Activated CD8-positive, alpha-beta memory T cell treated with anti-CD3 and anti-CD28 coated beads, Interleukin-2, amount 10 ng/mL, durations not matched to agents 7 days and 5 days (primary cell): Measurements from ENCODE around the gene TSC22D2. TPM values are rescaled to one million over a fixed set of nuclear protein-coding genes. Genes with fewer than 3 reads are reported as not detected.
A peak's percentile ranks its signal among the peaks of the same experiment; 100 is the strongest.

ENCODE experiments used
- ATAC-seq: fragments of 150-1000 bp; cut with Tn5 transposase; one replicate; pipeline ENCODE4 v1.10.0; 2021; ENCODE audit warnings: moderate library complexity
- CTCF ChIA-PET: fragments of 350-600 bp; sonication (Branson Sonifier 250); formaldehyde crosslinking; loops from one replicate; lab custom pipeline; 2021; ENCODE audit warnings: antibody characterized with exemption; lab: Charles Lee
- DNase-seq: peaks from one replicate; pipeline ENCODE4 v3.0.0-alpha.2; 2020
- H3K27ac Mint-ChIP-seq: one replicate; pipeline ENCODE4 v1.8.0; 2021; ENCODE audit warnings: mild to moderate bottlenecking, mixed read lengths
- H3K27me3 Mint-ChIP-seq: one replicate; pipeline ENCODE4 v1.8.0; 2021; ENCODE audit warnings: mixed read lengths
- H3K36me3 Mint-ChIP-seq: one replicate; pipeline ENCODE4 v1.8.0; 2021; ENCODE audit warnings: mild to moderate bottlenecking, mixed read lengths
- H3K4me1 Mint-ChIP-seq: one replicate; pipeline ENCODE4 v1.8.0; 2021; ENCODE audit warnings: mixed read lengths
- H3K4me3 Mint-ChIP-seq: one replicate; pipeline ENCODE4 v1.8.0; 2021; ENCODE audit warnings: mild to moderate bottlenecking, moderate library complexity, mixed read lengths
- H3K9me3 Mint-ChIP-seq: one replicate; pipeline ENCODE4 v1.8.0; 2022; ENCODE audit warnings: low read depth, mixed read lengths
- total RNA-seq, 2 experiments: library from RNA; stranded (reverse); gene quantifications; one replicate each; pipeline ENCODE4 v1.2.3, GENCODE V29; 2021

TSC22D2 gene
- total RNA-seq, 2 experiments from 2014 or later: 8.5 to 10.0 TPM

DNA sequence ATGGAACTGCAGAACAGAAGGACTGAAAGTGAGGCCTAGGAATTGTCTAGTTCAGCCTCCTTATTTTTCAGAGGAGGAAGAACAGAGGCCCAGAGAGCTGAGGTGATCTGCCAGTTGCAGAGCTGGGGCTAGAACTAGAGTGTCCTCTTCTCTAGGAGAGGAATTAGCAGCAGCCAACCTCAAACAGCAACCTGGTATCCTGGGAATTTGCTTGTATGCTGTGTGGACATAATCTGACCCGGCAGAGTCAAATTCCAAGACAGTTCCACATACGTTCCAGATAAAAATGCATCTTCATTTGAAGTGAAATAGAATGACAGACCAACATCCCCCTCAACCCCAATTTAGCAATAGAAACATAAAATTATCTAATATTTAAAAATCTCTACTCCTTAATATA is 13.5 kb upstream of the TSC22D2 start:
- CTCF ChIA-PET: no interaction called here
- Mint-ChIP-seq H3K27me3 (peaks cover 2% of the 10 kb centered on the region), H3K36me3 (no peaks in the 10 kb centered on the region), H3K4me3 (no peak overlapping the region), H3K27ac (no peak overlapping the region), H3K9me3 (no peaks in the 10 kb centered on the region), H3K4me1 (peaks cover 3% of the 10 kb centered on the region)
- DNase-seq: no peak
- ATAC-seq: no peak

DNA sequence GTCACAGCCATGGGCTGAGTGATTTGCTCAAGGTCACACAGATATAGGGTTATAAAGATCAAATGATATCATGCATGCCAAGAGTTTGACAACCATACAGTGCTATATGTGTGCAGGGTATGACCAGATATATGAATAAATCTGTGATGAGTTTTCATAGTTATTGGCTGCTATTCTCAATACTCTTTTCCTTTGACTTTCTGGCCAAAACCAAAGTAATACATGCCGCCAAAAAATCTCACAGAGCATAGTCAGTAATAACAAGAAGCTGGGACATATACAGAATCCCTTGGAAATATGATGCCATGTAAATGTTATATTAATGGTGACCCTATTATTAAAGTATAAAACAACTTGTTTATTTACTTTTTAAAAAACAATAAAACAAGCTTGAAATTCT is 11.6 kb upstream of the TSC22D2 start:
- Mint-ChIP-seq H3K36me3 (no peaks in the 10 kb centered on the region), H3K27ac (no peak overlapping the region), H3K27me3 (peaks cover 2% of the 10 kb centered on the region), H3K9me3 (no peaks in the 10 kb centered on the region), H3K4me1 (no peaks in the 10 kb centered on the region), H3K4me3 (no peak overlapping the region)
- CTCF ChIA-PET: interaction anchor here (1.3 kb wide), 1 partner anchor 12 kb away, joined by 4 read pairs; the partner anchor contains the start of gene TSC22D2
- ATAC-seq (no peak), DNase-seq (no peak)

DNA sequence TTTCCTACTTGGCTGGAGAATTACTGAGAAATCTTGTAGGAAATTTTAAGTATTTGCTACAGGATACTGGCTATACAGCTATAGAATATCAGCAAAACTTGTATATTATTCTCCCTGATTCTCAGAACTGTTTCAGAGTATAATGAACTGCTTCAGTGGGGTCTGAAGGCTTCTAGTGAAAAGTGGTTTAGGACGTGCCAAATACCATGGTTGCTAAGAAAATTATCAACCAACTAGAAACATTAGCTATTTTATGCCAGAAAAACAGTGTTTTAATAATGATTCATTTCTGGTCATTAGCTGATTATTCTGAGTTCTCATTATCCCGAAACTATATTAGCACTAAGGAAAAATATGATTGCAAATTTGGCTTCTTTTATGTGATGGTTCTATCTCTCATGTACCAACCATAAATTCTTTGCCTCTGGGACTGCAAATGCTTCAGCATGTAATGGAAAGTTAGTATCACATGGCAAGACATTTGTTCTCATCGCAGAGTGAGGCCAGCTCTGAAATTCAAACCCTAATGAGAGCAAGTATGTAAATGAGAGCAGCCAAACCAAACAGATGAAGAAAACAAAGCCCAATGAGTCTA is 11.0 kb upstream of the TSC22D2 start:
- ATAC-seq (no peak), DNase-seq (no peak)
- CTCF ChIA-PET: interaction anchor here (1.3 kb wide), 1 partner anchor 12 kb away, joined by 4 read pairs; the partner anchor contains the start of gene TSC22D2
- no peak overlapping the region for H3K4me3 Mint-ChIP-seq
- H3K9me3 Mint-ChIP-seq: no peaks in the 10 kb centered on the region
- peaks cover 2% of the 10 kb centered on the region for H3K27me3 Mint-ChIP-seq
- H3K27ac Mint-ChIP-seq: no peak overlapping the region
- no peaks in the 10 kb centered on the region for H3K4me1 Mint-ChIP-seq
- no peaks in the 10 kb centered on the region for H3K36me3 Mint-ChIP-seq

DNA sequence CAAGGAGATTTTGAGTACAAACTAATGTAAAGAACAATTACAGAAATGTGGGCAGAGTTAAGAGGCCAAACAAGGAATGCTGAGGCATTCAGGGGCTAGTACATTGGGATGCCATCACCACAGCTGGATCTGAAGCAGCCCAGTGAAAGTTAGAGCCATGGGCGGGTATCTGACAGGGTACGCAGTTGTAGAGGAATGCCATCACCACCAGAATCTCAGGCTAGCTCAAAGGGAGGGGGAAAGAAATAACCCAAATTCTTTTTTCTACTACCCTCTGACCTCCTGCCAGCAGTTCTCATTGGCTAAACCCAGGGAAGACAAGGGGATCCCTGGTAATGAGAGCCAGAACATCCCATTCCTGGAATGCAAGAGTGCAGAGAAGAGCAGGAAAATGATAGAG is 9.0 kb upstream of the TSC22D2 start:
- no peak for ATAC-seq
- Mint-ChIP-seq H3K9me3 (no peaks in the 10 kb centered on the region), H3K36me3 (no peaks in the 10 kb centered on the region), H3K4me3 (no peak overlapping the region), H3K27me3 (peaks cover 2% of the 10 kb centered on the region), H3K27ac (no peak overlapping the region), H3K4me1 (no peaks in the 10 kb centered on the region)
- CTCF ChIA-PET: no interaction called here
- no peak for DNase-seq

DNA sequence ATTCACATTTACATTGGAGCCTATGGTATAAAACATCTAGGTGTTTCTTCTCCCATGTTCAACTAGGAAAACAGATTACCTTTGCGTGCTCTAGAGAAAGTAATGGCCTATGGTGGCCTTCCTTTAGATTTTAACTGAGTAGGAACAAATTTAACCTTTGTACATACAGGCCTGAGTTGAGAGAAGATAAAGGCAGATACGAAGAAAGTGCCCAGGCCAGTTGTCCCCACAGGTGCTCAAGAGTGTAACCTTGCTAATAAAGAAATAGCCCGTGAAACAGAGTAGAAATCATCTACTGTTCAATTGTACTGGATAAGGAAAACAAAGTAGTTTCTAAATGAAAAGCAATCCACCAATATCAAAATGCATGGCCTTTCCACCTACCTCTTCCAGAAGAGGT is 6.8 kb upstream of the TSC22D2 start:
- H3K4me1 Mint-ChIP-seq: no peaks in the 10 kb centered on the region
- H3K36me3 Mint-ChIP-seq: no peaks in the 10 kb centered on the region
- H3K27ac Mint-ChIP-seq: no peak overlapping the region
- peaks cover 7% of the 10 kb centered on the region for H3K27me3 Mint-ChIP-seq
- H3K9me3 Mint-ChIP-seq: no peaks in the 10 kb centered on the region
- CTCF ChIA-PET: no interaction called here
- no peak for ATAC-seq
- no peak overlapping the region for H3K4me3 Mint-ChIP-seq
- DNase-seq: no peak

DNA sequence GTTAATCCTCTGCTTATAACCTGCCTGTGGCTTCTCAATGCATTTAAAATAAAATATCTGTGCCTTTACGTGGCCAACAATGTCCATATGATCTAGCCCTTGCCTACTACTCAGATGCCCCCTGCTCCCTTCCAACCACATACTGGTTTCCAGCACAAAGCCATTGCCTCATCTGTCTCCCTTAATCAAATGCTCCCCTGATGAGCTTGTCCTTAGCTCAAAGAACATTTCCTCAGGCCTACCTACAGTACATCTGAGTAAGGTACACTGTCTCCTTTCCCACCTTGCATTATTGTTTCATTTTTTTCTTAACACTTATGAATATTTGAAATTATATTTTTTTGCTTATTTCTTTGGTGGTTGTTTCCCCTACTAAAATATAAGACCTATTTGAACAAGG is 5.9 kb upstream of the TSC22D2 start:
- Mint-ChIP-seq H3K9me3 (no peaks in the 10 kb centered on the region), H3K27me3 (peaks cover 7% of the 10 kb centered on the region)

DNA sequence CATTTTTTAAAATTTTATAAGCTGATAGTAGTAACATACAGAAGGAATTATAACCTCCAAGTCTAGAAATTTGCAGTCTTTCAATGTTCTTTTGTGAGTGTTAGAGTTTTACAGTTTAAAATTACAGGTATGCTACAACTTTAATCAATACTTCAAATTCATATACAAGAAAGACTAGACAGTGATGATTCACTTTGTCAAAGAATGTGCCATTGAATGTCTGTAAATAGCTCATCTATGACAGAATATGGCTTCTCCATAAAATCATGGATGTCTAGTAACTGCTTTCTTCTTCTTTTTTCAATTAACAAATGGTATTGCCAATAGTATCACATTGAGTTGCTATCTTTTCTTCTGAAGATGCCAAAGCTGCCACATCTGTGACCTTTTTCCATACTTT is 4.1 kb upstream of the TSC22D2 start:
- ATAC-seq: no peak
- Mint-ChIP-seq H3K27ac (no peak overlapping the region), H3K4me3 (no peak overlapping the region), H3K9me3 (no peaks in the 10 kb centered on the region), H3K36me3 (peaks cover 2% of the 10 kb centered on the region), H3K27me3 (peaks cover 9% of the 10 kb centered on the region), H3K4me1 (peaks cover 8% of the 10 kb centered on the region)
- no peak for DNase-seq
- CTCF ChIA-PET: interaction anchor here (1.2 kb wide), 1 partner anchor 17 kb away, joined by 3 read pairs; no protein-coding TSS in a partner anchor

More for the DNA sequence above, 5.9 kb upstream of the TSC22D2 start:
- CTCF ChIA-PET: interaction anchor here (1.2 to 1.6 kb wide), 2 partner anchors 13 to 17 kb away, joined by 3 to 4 read pairs; no protein-coding TSS in a partner anchor
- peaks cover 3% of the 10 kb centered on the region for H3K4me1 Mint-ChIP-seq
- H3K4me3 Mint-ChIP-seq: no peak overlapping the region
- DNase-seq: no peak
- no peak for ATAC-seq
- H3K36me3 Mint-ChIP-seq: no peaks in the 10 kb centered on the region
- no peak overlapping the region for H3K27ac Mint-ChIP-seq

DNA sequence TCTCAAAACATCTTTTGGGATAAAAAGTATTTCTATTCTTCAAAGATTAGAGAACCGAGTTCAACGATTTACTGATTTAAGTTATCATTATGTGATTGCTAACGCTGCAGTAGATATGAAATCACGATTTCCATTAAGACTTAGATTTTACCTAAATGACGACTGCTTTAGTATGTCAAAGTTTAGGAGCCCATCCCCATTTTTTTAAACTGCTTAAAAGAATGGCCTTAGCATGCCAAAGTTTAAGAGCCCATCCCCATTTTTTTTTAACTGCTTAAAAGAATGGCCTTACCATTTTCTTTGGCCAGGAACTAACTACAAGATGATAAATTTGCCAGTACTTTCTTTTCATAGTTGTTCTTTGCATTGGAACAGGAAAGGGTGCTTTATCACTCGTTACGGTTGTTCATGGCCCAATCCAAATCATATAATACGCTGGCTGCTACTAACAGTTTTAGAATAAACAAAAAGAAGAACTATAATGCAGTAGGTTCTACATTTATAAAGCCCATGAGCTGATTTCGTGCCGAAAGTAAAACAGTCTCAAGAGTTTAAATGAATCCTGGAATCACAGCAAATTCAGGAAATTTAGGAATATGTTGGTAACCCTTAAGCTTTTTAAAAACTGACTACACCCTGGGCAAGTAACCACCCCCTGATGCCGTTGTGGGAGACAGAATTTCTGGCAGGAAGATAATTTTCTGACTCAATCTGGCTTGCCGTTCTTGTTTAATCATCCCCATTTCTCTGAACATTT is 869 bp upstream of the TSC22D2 start:
- Mint-ChIP-seq H3K4me1 (peaks cover 14% of the 10 kb centered on the region), H3K27me3 (peaks cover 9% of the 10 kb centered on the region), H3K27ac (peak overlapping the region; percentile 90), H3K36me3 (peaks cover 5% of the 10 kb centered on the region), H3K4me3 (peak overlapping the region; percentile 91), H3K9me3 (no peaks in the 10 kb centered on the region)
- CTCF ChIA-PET: interaction anchor here (0.8 to 3.6 kb wide), 5 partner anchors 20 to 137 kb away, joined by 3 to 29 read pairs (median 3); no protein-coding TSS in a partner anchor
- no peak for DNase-seq
- no peak for ATAC-seq

DNA sequence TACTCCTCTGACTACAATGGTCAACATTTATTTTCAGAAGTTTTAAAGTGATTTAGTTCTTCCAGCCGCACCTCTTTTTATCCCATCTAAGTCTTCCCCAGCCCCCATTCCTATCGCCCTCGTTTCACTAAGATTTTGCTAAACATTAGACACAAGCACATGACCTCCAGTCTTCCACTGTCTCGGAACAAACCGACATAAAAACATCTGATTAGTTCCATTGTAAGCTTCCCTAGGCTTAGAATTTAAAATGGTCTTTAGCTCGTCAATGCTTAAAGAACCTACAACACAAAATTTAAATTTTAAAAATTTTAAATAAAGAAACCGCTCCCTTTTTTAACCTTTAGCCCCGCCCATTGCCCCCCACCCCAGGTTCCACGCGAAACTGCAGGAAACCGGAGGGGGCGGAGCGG is 284 bp upstream of the TSC22D2 start:
- CTCF ChIA-PET: interaction anchor here (0.8 to 3.6 kb wide), 7 partner anchors 17 to 138 kb away, joined by 3 to 29 read pairs (median 4); partner anchors contain the start of gene SERP1
- DNase-seq (no peak), ATAC-seq (no peak)
- H3K4me3 Mint-ChIP-seq: peak overlapping the region; percentile 91
- H3K27me3 Mint-ChIP-seq: peaks cover 9% of the 10 kb centered on the region
- H3K36me3 Mint-ChIP-seq: peaks cover 7% of the 10 kb centered on the region
- peaks cover 20% of the 10 kb centered on the region for H3K4me1 Mint-ChIP-seq
- H3K27ac Mint-ChIP-seq: peak overlapping the region; percentile 90
- H3K9me3 Mint-ChIP-seq: no peaks in the 10 kb centered on the region

DNA sequence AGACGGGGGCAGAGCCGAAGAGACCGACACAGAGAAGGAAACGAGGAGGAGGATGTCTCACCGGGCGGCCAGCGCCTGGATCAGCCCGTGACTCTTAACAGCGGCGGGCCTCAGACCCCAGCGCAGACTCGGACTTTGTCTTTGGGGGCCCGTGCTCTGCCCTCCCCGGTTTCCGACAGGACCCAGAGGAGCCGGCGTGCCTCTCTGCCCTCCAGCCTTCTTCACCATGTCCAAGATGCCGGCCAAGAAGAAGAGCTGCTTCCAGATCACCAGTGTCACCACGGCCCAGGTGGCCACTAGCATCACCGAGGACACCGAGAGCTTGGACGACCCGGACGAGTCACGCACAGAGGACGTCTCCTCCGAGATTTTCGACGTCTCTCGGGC is 1.0 kb downstream of the TSC22D2 start:
- no peak for DNase-seq
- peaks cover 8% of the 10 kb centered on the region for H3K36me3 Mint-ChIP-seq

DNA sequence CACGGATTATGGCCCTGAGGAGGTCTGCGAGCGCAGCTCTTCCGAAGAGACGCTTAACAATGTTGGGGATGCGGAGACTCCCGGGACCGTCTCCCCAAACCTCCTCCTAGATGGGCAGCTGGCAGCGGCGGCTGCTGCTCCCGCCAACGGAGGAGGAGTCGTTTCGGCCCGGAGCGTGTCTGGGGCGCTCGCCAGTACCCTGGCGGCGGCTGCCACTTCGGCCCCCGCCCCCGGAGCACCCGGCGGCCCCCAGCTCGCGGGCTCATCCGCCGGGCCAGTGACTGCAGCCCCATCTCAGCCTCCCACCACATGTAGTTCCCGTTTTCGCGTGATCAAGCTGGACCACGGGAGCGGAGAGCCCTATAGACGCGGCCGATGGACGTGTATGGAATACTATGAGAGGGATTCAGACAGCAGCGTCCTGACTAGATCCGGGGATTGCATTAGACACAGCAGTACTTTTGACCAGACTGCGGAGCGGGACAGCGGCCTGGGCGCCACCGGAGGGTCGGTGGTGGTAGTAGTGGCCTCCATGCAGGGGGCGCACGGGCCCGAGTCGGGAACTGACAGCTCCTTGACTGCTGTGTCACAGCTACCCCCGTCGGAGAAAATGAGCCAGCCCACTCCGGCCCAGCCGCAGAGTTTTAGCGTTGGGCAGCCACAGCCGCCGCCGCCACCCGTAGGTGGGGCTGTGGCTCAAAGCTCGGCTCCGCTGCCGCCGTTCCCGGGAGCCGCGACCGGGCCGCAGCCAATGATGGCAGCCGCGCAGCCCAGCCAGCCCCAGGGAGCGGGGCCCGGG is 1.6 kb downstream of the TSC22D2 start:
- peak overlapping the region; percentile 94 for H3K27ac Mint-ChIP-seq
- no peaks in the 10 kb centered on the region for H3K9me3 Mint-ChIP-seq
- CTCF ChIA-PET: interaction anchor here (0.6 to 3.6 kb wide), 12 partner anchors 13 to 601 kb away, joined by 3 to 29 read pairs (median 4); partner anchors contain the start of gene SERP1
- peak overlapping the region; percentile 91 for H3K4me3 Mint-ChIP-seq
- peaks cover 8% of the 10 kb centered on the region for H3K36me3 Mint-ChIP-seq
- H3K4me1 Mint-ChIP-seq: peaks cover 36% of the 10 kb centered on the region
- peaks cover 7% of the 10 kb centered on the region for H3K27me3 Mint-ChIP-seq
- DNase-seq (peak; percentile 76), ATAC-seq (peak; percentile 13)

More for the DNA sequence above, 1.0 kb downstream of the TSC22D2 start:
- peaks cover 31% of the 10 kb centered on the region for H3K4me1 Mint-ChIP-seq
- H3K9me3 Mint-ChIP-seq: no peaks in the 10 kb centered on the region
- H3K27ac Mint-ChIP-seq: peak overlapping the region; percentile 94
- CTCF ChIA-PET: interaction anchor here (0.7 to 3.6 kb wide), 11 partner anchors 12 to 601 kb away, joined by 3 to 29 read pairs (median 4); partner anchors contain the start of genes SERP1 and SIAH2
- peaks cover 9% of the 10 kb centered on the region for H3K27me3 Mint-ChIP-seq
- no peak for ATAC-seq
- peak overlapping the region; percentile 91 for H3K4me3 Mint-ChIP-seq

DNA sequence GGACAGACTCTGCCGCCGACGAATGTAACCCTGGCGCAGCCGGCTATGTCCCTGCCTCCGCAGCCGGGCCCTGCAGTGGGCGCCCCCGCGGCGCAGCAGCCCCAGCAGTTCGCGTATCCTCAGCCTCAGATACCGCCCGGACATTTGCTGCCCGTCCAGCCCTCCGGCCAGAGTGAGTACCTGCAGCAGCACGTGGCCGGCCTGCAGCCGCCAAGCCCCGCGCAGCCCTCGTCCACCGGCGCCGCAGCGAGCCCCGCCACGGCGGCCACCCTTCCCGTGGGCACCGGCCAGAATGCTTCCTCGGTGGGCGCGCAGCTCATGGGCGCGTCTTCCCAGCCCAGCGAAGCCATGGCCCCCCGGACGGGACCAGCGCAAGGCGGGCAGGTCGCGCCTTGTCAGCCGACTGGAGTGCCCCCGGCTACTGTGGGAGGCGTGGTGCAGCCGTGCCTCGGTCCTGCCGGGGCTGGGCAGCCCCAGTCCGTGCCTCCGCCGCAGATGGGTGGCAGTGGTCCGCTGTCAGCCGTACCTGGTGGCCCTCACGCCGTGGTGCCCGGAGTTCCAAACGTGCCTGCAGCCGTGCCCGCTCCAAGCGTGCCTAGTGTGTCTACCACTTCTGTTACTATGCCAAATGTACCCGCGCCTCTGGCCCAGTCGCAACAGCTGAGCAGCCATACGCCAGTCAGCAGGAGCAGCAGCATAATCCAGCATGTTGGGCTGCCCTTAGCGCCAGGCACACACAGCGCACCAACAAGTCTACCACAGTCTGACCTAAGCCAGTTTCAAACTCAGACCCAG is 2.4 kb downstream of the TSC22D2 start:
- ATAC-seq (peak; percentile 14), DNase-seq (peak; percentile 64)
- peaks cover 10% of the 10 kb centered on the region for H3K36me3 Mint-ChIP-seq
- peaks cover 38% of the 10 kb centered on the region for H3K4me1 Mint-ChIP-seq
- H3K4me3 Mint-ChIP-seq: peak overlapping the region; percentile 91
- CTCF ChIA-PET: interaction anchor here (0.6 to 3.6 kb wide), 8 partner anchors 26 to 602 kb away, joined by 3 to 29 read pairs (median 4); no protein-coding TSS in a partner anchor
- peaks cover 7% of the 10 kb centered on the region for H3K27me3 Mint-ChIP-seq
- H3K27ac Mint-ChIP-seq: peak overlapping the region; percentile 71
- no peaks in the 10 kb centered on the region for H3K9me3 Mint-ChIP-seq
